Hepatocyte (in vitro differentiated cells): Measurements from ENCODE around the gene CMTM8. TPM values are rescaled to one million over a fixed set of nuclear protein-coding genes. Genes with fewer than 3 reads are reported as not detected.
A peak's percentile ranks its signal among the peaks of the same experiment; 100 is the strongest.

ENCODE experiments used
- DNase-seq: peaks from one replicate; pipeline ENCODE4 v3.0.0-alpha.2; 2016; ENCODE audit warnings: low spot score
- H2AFZ ChIP-seq: fragments of 200-600 bp; sonication (generic); 2 replicates; pipeline ENCODE4 v1.6.0; 2016; ENCODE audit warnings: antibody characterized with exemption, mild to moderate bottlenecking
- H3K27ac ChIP-seq: fragments of 200-600 bp; sonication (generic); 2 replicates; pipeline ENCODE4 v1.5.1; 2016; ENCODE audit warnings: mild to moderate bottlenecking
- H3K27me3 ChIP-seq: fragments of 200-600 bp; sonication (generic); 2 replicates; pipeline ENCODE4 v1.6.1; 2016
- H3K36me3 ChIP-seq: fragments of 200-600 bp; sonication (generic); replicated peaks from 2 replicates; pipeline ENCODE4 v1.5.1; 2016; ENCODE audit warnings: low read depth; ENCODE audit not compliant: insufficient read depth
- H3K4me1 ChIP-seq: fragments of 200-600 bp; sonication (generic); 2 replicates; pipeline ENCODE4 v1.5.1; 2016; ENCODE audit warnings: mild to moderate bottlenecking, moderate library complexity; ENCODE audit not compliant: insufficient read depth
- H3K4me2 ChIP-seq: fragments of 200-600 bp; sonication (generic); 2 replicates; pipeline ENCODE4 v1.6.0; 2016
- H3K4me3 ChIP-seq: fragments of 200-600 bp; sonication (generic); 2 replicates; pipeline ENCODE4 v1.5.1; 2016; ENCODE audit warnings: mild to moderate bottlenecking
- H3K79me2 ChIP-seq: fragments of 200-600 bp; sonication (generic); 2 replicates; pipeline ENCODE4 v1.6.0; 2017; ENCODE audit warnings: mild to moderate bottlenecking
- H3K9me2 ChIP-seq: fragments of 200-600 bp; sonication (generic); replicated peaks from 2 replicates; pipeline ENCODE4 v1.6.0; 2017; ENCODE audit warnings: mild to moderate bottlenecking; ENCODE audit not compliant: insufficient read depth
- H3K9me3 ChIP-seq: fragments of 200-600 bp; sonication (generic); 2 replicates; pipeline ENCODE4 v1.5.1; 2016; ENCODE audit warnings: low read depth, mild to moderate bottlenecking
- H4K20me1 ChIP-seq: fragments of 200-600 bp; sonication (generic); 2 replicates; pipeline ENCODE4 v1.6.0; 2016; ENCODE audit warnings: mild to moderate bottlenecking; ENCODE audit not compliant: insufficient read depth, poor library complexity, severe bottlenecking
- CTCF ChIP-seq: fragments of 200-600 bp; sonication (generic); IDR thresholded peaks from 2 replicates; pipeline ENCODE4 v1.5.1; 2016; ENCODE audit warnings: antibody characterized with exemption, mild to moderate bottlenecking; ENCODE audit not compliant: poor library complexity
- EZH2 ChIP-seq: fragments of 200-600 bp; sonication (generic); IDR thresholded peaks from 2 replicates; pipeline ENCODE4 v1.6.1; 2016; ENCODE audit warnings: antibody characterized with exemption, mild to moderate bottlenecking, borderline replicate concordance
- EZH2phosphoT487 ChIP-seq: fragments of 200-600 bp; sonication (generic); IDR thresholded peaks from one replicate; pipeline ENCODE4 v1.6.1; 2018; ENCODE audit warnings: antibody characterized with exemption, mild to moderate bottlenecking, low read depth, moderate library complexity; ENCODE audit not compliant: unreplicated experiment, severe bottlenecking
- WGBS: methylation state at CpG from one replicate; pipeline ENCODE4 v1.1.6; 2016; ENCODE audit warnings: low lambda C conversion rate; ENCODE audit errors: missing lambda C conversion rate; 5-methylcytosine and 5-hydroxymethylcytosine counted together
- polyA plus RNA-seq: library from polyadenylated mRNA; unstranded; fragments of >200 nt; fragmentation: Nextera tagmentation; extraction: Ambion mirVana; gene quantifications from 2 replicates; pipeline ENCODE4 v1.2.1, GENCODE V29; 2016
- total RNA-seq: library from RNA; depleted of rRNA; stranded (reverse); fragments of >200 nt; gene quantifications from 2 replicates; pipeline ENCODE4 v1.2.3, GENCODE V29; 2014

Gene CMTM8
- total and polyA plus RNA-seq, 2 experiments from 2014 or later: 20.7 to 34.1 TPM

GRCh38 chr3:32320080-32320479 lies 81.6 kb downstream of the CMTM8 start:
- H4K20me1 ChIP-seq: no peaks in the 10 kb centered on the region
- H3K27ac ChIP-seq: no peak overlapping the region
- no peak for TF ChIP-seq EZH2phosphoT487
- TF ChIP-seq EZH2: no peak
- TF ChIP-seq CTCF: no peak
- 58% methylated on average over 6 of the region's 6 CpGs for WGBS
- DNase-seq: no peak
- no peaks in the 10 kb centered on the region for H3K9me3 ChIP-seq
- peaks cover 33% of the 10 kb centered on the region for H3K79me2 ChIP-seq
- H3K9me2 ChIP-seq: no peaks in the 10 kb centered on the region
- H3K4me1 ChIP-seq: peaks cover 8% of the 10 kb centered on the region
- no peaks in the 10 kb centered on the region for H3K36me3 ChIP-seq
- H3K4me3 ChIP-seq: no peak overlapping the region
- no peak overlapping the region for H3K4me2 ChIP-seq
- H3K27me3 ChIP-seq: no peaks in the 10 kb centered on the region
- H2AFZ ChIP-seq: no peak overlapping the region

GRCh38 chr3:32321095-32321790 lies 82.8 kb downstream of the CMTM8 start:
- Histone ChIP-seq H3K4me1 (peaks cover 8% of the 10 kb centered on the region), H3K36me3 (no peaks in the 10 kb centered on the region), H4K20me1 (no peaks in the 10 kb centered on the region), H2AFZ (peak overlapping the region; percentile 26), H3K27ac (peak overlapping the region; percentile 58), H3K9me2 (no peaks in the 10 kb centered on the region), H3K79me2 (peaks cover 30% of the 10 kb centered on the region), H3K4me2 (peak overlapping the region; percentile 24), H3K27me3 (no peaks in the 10 kb centered on the region), H3K4me3 (no peak overlapping the region), H3K9me3 (no peaks in the 10 kb centered on the region)
- WGBS: 44% methylated on average over 16 of the region's 16 CpGs
- DNase-seq: peak; percentile 28
- TF ChIP-seq EZH2phosphoT487 (no peak), CTCF (no peak), EZH2 (no peak)

- Histone ChIP-seq H4K20me1 (no peaks in the 10 kb centered on the region), H3K4me1 (peaks cover 8% of the 10 kb centered on the region), H3K4me2 (no peak overlapping the region), H3K27ac (no peak overlapping the region), H3K4me3 (no peak overlapping the region), H3K9me3 (no peaks in the 10 kb centered on the region), H3K79me2 (peaks cover 30% of the 10 kb centered on the region), H2AFZ (no peak overlapping the region), H3K9me2 (no peaks in the 10 kb centered on the region), H3K36me3 (no peaks in the 10 kb centered on the region), H3K27me3 (no peaks in the 10 kb centered on the region)
- no peak for DNase-seq
- WGBS: 70% methylated on average over 1 of the region's 1 CpG
- TF ChIP-seq CTCF: no peak
- no peak for TF ChIP-seq EZH2phosphoT487
- TF ChIP-seq EZH2: no peak
These were observed 83.8 kb downstream of the CMTM8 start for GRCh38 chr3:32322311-32322710.
